Measurements from ENCODE around the gene R3HCC1L. TPM values are rescaled to one million over a fixed set of nuclear protein-coding genes. Genes with fewer than 3 reads are reported as not detected.

R3HCC1L gene
- total and polyA plus RNA-seq, 2 donors (not counting 1 experiment from before 2014, with no cell fraction given), result 11.6 to 25.1 TPM

GRCh38 chr10:98213740-98214139 is 79.3 kb downstream of the R3HCC1L start:
- peaks cover 8 to 11% of the 10 kb centered on the region in 2 experiments for H3K36me3 ChIP-seq (replicated peaks in 1 of 2; ENCODE audit: control extremely low read depth in 1 of 2, control insufficient read depth in 1 of 2, extremely low read depth in 1 of 2, insufficient read depth in 2 of 2, low read length in 1 of 2)
- intact Hi-C loops (cut with micrococcal nuclease), result no loop called here
- no CpG with 5 or more reads among the region's 1 CpG for WGBS (ENCODE audit: insufficient coverage)
- no peak overlapping the region for H3K4me2 ChIP-seq (replicated peaks; ENCODE audit: low read depth, low read length, poor library complexity, severe bottlenecking)
- Mint-ChIP-seq H3K4me1 (peaks cover 44% of the 10 kb centered on the region), H3K9me3 (ENCODE audit: insufficient read depth) (peaks cover 2% of the 10 kb centered on the region), H3K27me3 (no peaks in the 10 kb centered on the region), H3K4me3 (no peak overlapping the region), H3K27ac (no peak overlapping the region)
- no peaks in the 10 kb centered on the region for H3K27me3 ChIP-seq (replicated peaks in 1 of 4; ENCODE audit: control extremely low read depth in 1 of 4, control insufficient read depth in 3 of 4, insufficient read depth in 4 of 4, low read length in 3 of 4)
- H3K27ac ChIP-seq (ENCODE audit: low read length in 2 of 2), result no peak overlapping the region
- CTCF ChIA-PET, result no interaction called here
- POLR2A ChIA-PET, result no interaction called here
- peaks cover 21% of the 10 kb centered on the region for H3K79me2 ChIP-seq (ENCODE audit: control insufficient read depth, insufficient read depth, low read length)
- H3K9me3 ChIP-seq (ENCODE audit: control extremely low read depth in 1 of 3, control insufficient read depth in 2 of 3, insufficient read depth in 1 of 3, low read length in 2 of 3), result peaks cover under 1 to 5% (median 3%) of the 10 kb centered on the region in 3 donors
- H4K20me1 ChIP-seq (ENCODE audit: control insufficient read depth, insufficient read depth, low read length, poor library complexity, severe bottlenecking), result peaks cover 9% of the 10 kb centered on the region
- H2AFZ ChIP-seq (ENCODE audit: insufficient read depth, low read depth, low read length, poor library complexity, severe bottlenecking), result no peak overlapping the region
- ATAC-seq (ENCODE audit: low read depth), result no peak
- H3K4me1 ChIP-seq (ENCODE audit: control insufficient read depth in 2 of 2, insufficient read depth in 2 of 2, low read length in 2 of 2), result peaks cover 0 to 7% of the 10 kb centered on the region in 2 donors
- DNase-seq, result no peak
- TF ChIP-seq, protein P1, sequence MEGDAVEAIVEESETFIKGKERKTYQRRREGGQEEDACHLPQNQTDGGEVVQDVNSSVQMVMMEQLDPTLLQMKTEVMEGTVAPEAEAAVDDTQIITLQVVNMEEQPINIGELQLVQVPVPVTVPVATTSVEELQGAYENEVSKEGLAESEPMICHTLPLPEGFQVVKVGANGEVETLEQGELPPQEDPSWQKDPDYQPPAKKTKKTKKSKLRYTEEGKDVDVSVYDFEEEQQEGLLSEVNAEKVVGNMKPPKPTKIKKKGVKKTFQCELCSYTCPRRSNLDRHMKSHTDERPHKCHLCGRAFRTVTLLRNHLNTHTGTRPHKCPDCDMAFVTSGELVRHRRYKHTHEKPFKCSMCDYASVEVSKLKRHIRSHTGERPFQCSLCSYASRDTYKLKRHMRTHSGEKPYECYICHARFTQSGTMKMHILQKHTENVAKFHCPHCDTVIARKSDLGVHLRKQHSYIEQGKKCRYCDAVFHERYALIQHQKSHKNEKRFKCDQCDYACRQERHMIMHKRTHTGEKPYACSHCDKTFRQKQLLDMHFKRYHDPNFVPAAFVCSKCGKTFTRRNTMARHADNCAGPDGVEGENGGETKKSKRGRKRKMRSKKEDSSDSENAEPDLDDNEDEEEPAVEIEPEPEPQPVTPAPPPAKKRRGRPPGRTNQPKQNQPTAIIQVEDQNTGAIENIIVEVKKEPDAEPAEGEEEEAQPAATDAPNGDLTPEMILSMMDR (IDR thresholded peaks at IDR 0.05), result no peak
- no peak for TF ChIP-seq EZH2 (IDR thresholded peaks at IDR 0.05; ENCODE audit: borderline replicate concordance, insufficient read depth, low read depth, low read length, poor library complexity, severe bottlenecking)
- H3K9ac ChIP-seq (ENCODE audit: low read length), result no peak overlapping the region
- no peak overlapping the region for H3K4me3 ChIP-seq (ENCODE audit: control extremely low read depth in 1 of 5, extremely low read depth in 1 of 5, insufficient read depth in 1 of 5, low read depth in 2 of 5, low read length in 4 of 5)

GRCh38 chr10:98215373-98215772 is 80.9 kb downstream of the R3HCC1L start:
- CTCF ChIA-PET, result no interaction called here
- Mint-ChIP-seq H3K4me3 (no peak overlapping the region), H3K4me1 (peaks cover 40% of the 10 kb centered on the region), H3K27ac (no peak overlapping the region), H3K9me3 (ENCODE audit: insufficient read depth) (peaks cover 8% of the 10 kb centered on the region), H3K27me3 (no peaks in the 10 kb centered on the region)
- Histone ChIP-seq H3K36me3 (replicated peaks in 1 of 2; ENCODE audit: control extremely low read depth in 1 of 2, control insufficient read depth in 1 of 2, extremely low read depth in 1 of 2, insufficient read depth in 2 of 2, low read length in 1 of 2) (peaks cover 3 to 7% of the 10 kb centered on the region in 2 experiments), H2AFZ (ENCODE audit: insufficient read depth, low read depth, low read length, poor library complexity, severe bottlenecking) (no peak overlapping the region), H3K27ac (ENCODE audit: low read length in 2 of 2) (no peak overlapping the region), H3K27me3 (replicated peaks in 1 of 4; ENCODE audit: control extremely low read depth in 1 of 4, control insufficient read depth in 3 of 4, insufficient read depth in 4 of 4, low read length in 3 of 4) (no peaks in the 10 kb centered on the region), H3K9ac (ENCODE audit: low read length) (no peak overlapping the region), H3K4me3 (ENCODE audit: control extremely low read depth in 1 of 5, extremely low read depth in 1 of 5, insufficient read depth in 1 of 5, low read depth in 2 of 5, low read length in 4 of 5) (no peak overlapping the region), H3K79me2 (ENCODE audit: control insufficient read depth, insufficient read depth, low read length) (peaks cover 32% of the 10 kb centered on the region), H3K4me1 (ENCODE audit: control insufficient read depth in 2 of 2, insufficient read depth in 2 of 2, low read length in 2 of 2) (peaks cover 0 to 7% of the 10 kb centered on the region in 2 donors), H3K9me3 (ENCODE audit: control extremely low read depth in 1 of 3, control insufficient read depth in 2 of 3, insufficient read depth in 1 of 3, low read length in 2 of 3) (peaks cover 5 to 18% (median 10%) of the 10 kb centered on the region in 3 donors), H3K4me2 (replicated peaks; ENCODE audit: low read depth, low read length, poor library complexity, severe bottlenecking) (no peak overlapping the region), H4K20me1 (ENCODE audit: control insufficient read depth, insufficient read depth, low read length, poor library complexity, severe bottlenecking) (peaks cover 9% of the 10 kb centered on the region)
- no CpG with 5 or more reads among the region's 2 CpGs for WGBS (ENCODE audit: insufficient coverage)
- ATAC-seq (ENCODE audit: low read depth), result no peak
- intact Hi-C loops (cut with micrococcal nuclease), result no loop called here
- POLR2A ChIA-PET, result no interaction called here
- TF ChIP-seq, protein P1 (IDR thresholded peaks at IDR 0.05), result no peak
- no peak for TF ChIP-seq EZH2 (IDR thresholded peaks at IDR 0.05; ENCODE audit: borderline replicate concordance, insufficient read depth, low read depth, low read length, poor library complexity, severe bottlenecking)
- DNase-seq, result no peak
